HG02885 (cell line): ENCODE results near the gene EPHA3.

Source experiments
- ATAC-seq: cut with Tn5 transposase; IDR thresholded peaks from one replicate; pipeline ENCODE4 v1.9.1; 2021; ENCODE audit warnings: mild to moderate bottlenecking; ENCODE audit not compliant: unreplicated experiment, poor library complexity

EPHA3 gene

DNA sequence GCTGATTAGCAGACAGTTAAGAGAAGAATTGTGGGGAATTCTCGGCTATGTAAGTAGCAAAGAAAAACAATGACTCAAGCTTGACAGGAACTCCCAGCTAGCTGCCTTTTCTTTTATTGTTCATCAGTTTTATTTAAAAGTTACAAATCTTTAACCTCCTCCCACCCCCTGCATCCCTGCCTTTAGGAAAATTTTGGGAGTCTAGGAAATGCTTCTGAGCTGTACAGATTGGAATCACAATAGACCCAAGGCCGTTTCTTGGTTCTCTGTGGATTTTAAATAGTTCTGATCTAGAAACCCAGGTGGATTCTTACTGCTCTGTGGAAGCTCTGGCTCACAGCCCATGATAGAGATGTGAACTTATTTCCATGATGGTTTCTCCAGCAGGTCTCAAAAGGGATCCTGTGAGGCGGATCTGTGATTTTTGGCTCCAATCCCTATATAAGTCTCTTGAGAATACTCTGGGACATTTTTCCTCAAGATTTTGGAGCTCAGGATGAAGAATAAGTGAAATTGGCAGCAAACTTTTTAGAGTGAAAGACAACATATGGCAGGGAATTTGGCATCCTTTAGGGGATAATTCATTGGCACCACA, 312.3 kb downstream of the EPHA3 start:
- ATAC-seq: no peak

DNA sequence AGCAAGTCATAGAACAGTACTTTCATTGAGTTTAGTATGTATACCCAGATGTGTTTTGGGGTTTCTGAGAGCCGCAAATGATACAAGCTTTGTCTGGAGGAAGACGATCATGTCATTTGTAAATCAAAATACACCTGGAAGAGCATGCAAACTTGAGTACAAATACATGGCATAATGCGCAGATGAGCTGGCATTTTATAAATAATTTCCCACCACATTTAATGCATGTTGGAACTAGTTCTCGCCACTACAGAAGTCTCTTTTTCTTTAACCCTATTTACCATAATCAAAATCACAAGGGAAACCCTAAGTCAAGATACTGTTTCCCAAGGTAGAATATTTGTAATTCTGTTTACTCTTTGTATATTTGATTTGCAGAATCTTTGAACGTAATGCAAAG, 318.6 kb downstream of the EPHA3 start:
- no peak for ATAC-seq

DNA sequence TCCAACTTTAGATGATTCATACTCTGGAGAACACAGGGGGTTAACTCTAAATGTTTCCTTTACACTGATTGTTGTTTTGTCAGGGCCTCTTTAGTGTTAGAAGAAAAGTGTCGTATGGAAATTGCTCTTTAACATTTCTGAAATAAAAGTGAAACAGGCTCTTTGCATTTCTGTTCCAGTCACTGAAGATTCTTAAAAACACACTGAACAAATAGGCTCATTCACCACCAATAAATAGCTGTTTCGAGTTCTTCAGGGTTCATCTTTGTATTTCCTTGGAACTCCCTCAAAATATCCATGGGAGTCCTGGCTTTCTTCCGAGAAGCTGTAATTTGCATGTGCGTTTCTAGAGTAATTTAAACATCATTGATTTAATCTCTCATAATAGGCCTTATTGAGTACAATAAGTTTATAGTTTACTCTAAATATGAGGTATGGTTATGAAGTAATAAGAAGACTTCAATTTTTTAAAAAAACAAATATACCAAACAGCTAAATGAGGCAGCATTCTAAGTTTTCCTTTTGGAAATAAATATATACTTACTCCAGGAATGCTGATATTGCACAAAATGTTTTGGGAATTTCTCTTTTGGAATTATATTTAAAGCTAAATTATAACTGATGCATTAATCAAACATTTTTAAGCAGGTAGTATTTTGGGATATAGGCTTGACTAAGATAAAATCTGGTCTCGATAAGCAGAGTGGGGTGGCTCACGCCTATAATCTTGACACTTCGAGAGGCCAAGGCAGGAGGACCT, 327.4 kb downstream of the EPHA3 start:
- no peak for ATAC-seq

DNA sequence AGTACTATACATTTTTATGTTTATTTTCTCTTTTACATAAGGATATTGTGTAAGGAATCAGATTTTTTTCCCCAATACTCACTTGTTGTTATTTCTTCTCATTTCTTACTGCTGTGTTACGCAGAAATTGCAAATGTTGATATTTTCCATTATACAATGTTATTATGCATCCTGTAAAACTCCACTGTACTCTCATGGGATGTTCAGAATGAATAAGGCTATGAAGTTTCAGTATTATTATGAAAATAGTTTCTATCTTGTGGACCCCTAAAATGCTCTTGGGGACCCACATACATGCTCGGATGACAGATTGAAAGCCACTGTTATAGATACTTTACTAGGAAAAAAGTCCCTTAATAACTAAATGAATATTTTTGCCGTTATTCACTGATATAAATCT, 329.4 kb downstream of the EPHA3 start:
- ATAC-seq: no peak

DNA sequence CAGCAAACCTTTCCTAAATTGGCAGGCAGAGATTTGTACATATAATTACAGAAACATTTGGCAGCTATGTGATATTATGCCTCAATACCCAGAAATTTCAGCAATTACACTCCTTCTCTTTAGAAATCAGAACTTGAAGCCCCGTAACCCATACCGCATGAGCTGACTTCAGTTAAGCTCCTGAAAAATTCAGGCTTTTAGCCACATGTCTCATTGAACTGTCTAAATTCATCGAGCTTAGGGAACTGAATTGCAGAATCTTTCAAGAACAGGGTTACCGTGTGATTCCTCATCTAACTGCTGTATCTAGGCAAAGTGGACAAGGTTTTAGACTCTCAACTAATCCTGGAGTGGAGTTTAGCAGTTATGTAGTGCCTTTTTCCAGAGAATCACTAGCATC, 333.0 kb downstream of the EPHA3 start:
- no peak for ATAC-seq

DNA sequence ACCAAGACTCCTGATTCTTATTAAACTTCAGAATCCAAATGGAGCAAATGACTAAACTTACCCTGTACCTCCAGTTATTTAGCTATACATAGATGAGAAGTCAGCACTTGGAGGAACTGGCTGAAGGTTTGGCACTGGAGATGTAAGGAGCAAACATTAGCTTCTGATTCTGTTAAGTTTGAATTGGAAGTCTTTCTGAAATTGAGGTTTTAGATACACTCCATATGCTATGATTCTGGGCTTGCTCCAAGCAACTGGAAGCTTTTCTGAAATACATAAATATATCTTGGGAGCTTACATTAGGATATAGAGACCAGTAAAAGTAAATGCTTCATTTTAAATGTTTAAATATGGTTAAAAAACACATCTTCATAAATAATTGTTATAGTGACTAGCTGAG, 333.7 kb downstream of the EPHA3 start:
- ATAC-seq: no peak

DNA sequence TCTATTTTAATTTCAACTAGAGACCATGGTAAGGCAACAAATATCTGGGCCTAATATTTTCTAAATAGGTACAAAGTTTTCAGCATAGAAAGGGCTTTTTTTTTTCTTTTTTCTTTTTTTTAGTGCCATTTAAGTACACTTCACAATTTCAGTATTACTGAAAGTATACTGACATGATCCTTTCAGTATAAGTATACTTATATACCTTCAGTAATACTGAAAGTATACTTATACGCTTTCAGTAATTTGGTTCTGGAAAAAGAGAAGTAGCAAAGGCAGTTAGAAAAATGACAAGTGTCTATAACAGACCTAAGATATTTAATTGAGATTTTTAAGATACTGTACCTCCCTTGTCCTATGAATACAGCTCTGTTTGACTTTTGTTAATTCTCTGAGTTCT, 339.2 kb downstream of the EPHA3 start:
- no peak for ATAC-seq

DNA sequence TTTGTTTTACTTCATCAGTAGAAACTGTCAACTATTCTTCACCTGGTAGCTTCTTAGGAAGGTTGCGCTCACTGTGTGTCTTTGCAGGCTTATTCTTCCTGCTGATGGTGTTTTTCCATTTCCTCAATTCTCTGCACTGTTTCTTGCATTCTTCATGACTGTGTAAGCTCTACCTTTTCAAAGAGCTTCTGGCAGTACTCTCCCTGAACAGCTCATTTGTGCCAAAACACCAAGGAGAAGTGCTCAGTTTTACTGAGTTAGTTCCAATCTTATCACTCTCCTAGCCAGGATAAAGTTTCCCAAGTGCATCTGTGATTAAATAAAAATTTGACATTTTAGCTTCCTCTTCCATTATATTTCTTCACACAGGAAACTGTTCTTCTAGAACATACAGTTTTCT, 339.8 kb downstream of the EPHA3 start:
- ATAC-seq: no peak

DNA sequence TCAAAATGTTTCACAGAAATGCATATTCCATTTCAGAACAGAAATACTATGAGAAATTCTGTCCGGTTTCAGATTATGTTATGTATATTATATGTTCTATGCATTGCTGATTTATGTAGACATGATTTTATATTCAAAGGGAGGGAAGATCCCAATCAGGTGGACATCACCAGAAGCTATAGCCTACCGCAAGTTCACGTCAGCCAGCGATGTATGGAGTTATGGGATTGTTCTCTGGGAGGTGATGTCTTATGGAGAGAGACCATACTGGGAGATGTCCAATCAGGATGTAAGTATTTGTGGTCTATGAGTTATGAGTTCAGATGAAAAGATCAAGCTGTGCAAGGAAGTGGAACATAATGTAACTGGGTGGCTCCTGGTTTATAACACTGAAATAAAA, 341.7 kb downstream of the EPHA3 start:
- ATAC-seq: no peak

DNA sequence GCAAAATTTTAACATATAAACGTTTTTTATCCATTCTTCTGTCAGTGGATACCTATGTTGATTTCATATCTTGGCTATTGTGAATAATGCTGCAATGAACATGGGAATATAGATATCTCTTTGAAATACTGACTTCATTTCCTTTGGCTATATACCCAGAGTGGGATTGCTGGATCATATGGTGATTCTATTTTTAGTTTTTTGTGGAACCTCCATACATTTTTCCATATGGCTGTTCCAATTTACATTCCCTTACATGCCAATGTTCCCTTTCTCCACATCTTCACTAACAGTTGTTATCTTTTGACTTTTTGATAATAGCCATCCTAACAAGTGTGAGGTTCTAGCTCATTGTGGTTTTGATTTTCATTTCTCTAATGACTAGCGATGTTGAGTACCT, 344.6 kb downstream of the EPHA3 start:
- no peak for ATAC-seq

DNA sequence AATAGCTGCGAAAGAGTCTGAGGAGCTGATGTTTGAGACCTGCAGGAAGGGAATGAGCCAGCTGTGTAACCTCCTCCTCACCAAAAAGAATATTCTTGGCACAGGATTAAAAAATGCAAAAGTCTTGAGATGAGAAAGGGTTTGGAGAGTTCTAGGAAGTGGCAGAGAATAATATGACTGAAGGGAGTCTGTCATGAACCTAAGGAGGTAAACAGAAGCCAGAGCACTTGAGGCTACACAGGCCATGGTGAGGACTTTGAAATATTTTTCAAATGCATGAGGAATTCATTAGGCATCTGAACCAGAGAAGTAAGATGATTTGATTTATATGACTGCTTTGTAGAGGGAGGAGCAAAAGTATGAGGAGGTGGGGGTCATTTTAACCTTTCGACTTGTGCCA, 347.8 kb downstream of the EPHA3 start:
- ATAC-seq: no peak

DNA sequence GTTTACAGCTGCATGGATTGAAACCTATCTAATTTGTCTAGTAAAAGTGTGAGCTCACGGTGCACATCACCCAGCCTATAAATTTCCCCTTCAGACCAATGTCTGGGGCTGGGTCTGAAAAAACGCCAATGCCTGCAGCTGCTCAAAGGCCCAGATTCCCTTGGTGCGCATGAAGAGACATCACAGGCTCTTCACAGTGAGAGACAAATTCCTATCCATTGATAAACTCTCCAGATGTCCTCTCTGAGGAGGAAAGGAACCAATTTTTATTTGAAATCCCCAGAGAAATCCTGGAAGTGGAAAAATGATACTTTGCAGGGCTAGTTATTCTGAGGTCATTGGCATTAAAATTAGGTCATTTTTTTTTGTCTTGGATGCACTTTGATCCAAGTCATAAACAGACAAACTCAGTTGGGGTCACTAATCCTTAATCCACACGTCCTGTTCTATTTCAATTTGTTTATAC, 360.5 kb downstream of the EPHA3 start:
- ATAC-seq: no peak

DNA sequence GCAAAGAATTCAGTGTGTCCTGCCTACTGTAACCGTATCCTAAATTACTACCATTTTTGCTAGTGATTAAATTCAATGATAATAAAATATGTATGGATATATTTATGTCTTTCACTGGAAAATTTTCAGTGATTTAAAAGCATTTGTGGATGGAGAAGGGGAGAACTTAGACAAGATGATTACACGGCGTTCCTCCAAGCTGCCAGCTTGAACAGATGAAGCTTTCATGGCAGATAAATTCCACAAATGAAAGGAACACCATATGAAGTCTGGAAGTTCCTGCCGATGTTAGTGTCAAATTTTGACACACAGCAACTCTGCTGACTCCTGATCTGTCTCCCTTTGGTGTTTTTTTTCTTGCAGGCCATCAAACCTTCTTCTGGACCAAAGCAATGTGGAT, 364.7 kb downstream of the EPHA3 start:
- ATAC-seq: no peak

DNA sequence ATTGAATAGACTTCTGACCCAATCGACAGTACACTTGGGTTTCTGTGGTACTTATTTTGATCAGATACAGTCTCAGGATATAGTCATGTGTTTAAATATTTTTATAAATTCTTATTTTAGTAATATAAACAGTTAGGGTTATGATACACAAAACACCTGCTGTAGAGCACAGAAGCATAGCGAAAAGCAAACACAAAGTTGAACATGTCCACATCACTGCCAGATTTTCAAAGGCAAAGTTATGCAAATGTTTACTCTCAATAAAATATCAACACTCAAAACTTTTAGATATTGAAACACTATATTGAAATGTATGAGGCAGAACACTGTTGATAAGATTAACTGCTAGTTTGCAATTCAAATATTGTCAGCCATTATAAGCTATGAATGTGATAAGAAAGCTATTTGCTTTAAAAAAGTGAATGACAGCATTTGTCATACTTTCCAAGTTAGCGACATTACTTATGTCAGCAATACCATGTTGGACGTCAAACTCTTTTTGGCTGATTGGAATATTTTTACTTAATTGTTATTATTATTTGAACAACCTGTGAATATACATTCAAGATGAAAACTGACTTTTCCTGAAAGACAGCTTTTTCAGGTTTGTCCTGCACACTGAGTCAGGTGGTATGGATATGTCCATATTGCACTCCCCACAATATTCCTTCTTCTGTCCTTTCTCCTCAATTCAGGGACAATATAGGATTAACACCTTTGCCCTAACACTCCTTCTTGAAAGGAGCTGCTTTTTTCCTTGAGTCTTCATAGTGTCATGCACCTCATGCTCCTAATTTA, 367.1 kb downstream of the EPHA3 start:
- no peak for ATAC-seq

DNA sequence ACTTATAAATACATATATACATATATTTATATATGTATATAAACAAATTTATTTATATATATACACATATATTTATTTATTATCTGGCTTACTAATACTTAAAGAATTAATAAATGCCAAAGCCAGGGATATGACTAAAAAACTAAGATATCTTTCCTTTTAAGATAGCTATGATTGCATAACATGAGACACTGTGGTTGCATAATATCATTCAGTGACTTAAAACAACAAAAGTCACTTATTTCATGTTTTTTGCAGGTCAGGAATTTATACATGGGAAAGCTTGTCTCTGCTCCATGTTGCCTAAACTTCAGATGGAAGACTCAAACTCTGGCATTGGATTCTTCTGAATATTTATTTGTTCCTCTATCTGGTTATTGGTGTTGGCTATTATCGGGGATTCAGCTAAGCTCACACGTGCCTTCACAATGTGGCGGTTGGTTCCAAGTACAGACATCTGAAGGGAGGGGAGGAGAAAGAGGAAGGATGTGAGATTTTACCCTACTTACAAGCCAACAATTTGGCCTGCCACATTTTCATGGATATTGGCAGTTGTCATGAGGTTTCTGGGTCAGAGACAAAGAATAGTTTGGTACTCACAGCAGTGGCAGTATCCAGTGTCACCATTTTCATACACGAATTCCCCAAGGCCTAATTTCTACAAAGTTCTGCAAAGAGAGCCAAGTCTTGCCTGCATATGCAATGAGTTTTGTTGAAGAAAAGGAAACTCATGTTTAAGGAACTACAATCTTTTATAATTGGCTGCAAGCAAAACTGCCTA, 381.6 kb downstream of the EPHA3 start:
- ATAC-seq: no peak

DNA sequence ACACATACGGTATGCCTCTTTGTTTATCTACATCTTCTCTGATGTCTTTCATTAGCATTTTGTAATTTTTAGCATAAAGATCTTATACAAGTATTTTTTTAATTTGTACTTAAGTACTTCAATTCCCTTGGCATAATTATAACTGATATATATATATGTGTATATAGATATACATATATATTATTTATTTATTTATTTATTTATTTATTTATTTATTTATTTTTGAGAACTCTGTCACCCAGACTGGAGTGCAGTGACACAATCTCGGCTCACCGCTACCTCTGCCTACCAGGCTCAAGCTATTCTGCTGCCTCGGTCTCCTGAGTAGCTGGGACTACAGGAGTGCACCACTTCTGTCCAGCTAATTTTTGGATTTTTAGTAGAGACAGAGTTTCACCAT, 382.7 kb downstream of the EPHA3 start:
- ATAC-seq: no peak

DNA sequence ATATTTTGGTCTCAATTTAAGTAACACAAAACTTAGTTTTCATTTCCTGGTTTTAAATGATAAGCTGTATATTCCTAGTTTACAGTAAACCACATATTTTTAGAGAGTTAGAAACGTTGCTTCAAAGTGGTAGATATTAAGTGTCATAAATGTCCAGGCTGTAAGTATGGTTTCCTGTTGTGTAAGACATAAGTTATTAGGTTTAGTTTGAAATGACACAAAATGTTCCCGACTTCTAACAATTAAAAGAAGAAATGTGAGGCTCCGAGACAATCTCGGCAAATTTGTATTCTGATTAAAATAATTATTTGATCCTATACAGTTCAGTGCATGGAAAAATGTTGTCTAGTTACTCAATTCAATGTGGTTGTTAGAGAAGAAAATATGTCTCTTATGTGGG, 387.3 kb downstream of the EPHA3 start:
- ATAC-seq: no peak

DNA sequence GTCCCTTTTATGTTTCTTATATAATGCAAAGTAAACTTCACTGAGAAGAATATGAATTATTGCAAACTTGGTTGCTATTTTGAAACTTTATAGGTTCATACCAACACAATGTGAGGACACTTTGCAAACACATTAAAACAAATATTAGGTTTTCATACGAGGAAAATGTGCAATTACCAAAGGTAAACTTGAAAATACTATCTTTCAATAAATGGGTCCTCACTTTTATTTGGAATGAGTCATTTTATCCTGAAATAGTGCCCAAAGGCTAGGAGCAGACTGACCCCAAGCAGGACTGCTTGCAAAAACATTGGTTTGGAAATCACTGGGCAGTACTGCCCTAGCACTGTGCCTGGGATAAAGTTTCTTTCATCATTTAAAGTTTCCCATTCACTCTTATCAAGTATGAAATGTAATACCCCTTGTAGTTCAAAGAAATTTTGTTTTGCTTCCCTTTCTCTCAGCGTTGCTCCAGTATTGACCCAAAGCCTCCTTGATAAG, 396.5 kb downstream of the EPHA3 start:
- ATAC-seq: no peak

DNA sequence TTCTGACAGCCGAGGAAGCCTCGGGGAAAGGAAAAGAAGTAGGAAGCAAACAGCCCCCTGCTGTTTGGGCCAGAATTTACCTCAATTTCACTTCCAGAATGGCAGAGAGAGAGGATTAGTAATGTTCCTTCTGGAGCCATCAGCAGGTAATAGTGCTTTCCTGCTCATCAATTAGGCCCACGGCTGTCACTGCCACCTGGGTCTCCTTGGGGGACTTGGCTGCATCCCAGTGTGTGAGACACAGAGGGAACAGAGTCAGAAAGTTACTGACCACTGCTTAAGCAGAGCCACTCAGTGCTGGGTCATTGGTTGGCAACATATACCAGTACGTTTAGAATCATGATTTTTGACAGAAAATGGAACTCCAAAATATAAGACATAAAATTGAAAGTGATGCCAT, 397.0 kb downstream of the EPHA3 start:
- no peak for ATAC-seq

DNA sequence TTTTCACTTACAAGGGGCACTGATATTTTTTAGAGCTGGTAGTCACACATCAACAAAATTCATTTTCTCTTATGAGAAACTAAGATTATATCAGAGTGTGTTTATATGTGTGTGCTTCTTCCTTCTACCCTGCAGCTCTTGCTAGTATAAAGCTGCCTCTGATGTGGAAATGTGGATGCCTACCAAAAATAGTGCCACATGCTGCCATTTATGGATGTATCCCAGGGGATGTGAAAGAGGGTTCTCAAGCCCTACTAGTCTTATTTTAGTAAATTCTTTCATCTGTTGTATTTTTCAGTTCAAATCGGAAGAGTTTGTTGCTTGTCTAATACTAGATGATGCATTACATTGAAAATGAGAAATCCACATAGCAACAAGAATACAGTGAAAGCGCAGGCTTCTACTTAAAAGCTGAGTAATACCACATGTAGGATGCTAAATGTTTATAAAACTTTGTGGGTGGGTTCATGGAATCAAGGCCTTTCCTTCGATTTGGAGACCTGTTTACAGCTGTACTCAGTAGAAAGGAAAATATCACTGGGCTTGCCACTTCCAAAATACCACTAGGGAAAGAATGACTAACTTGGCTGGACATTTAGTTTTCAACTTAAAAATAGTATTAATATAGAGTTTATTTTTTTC, 399.2 kb downstream of the EPHA3 start:
- ATAC-seq: no peak
